CD4-positive, alpha-beta T cell treated with Interleukin-17A for 4 hours (primary cell): Measurements from ENCODE around the gene CADM1.

Experiments used
- DNase-seq: peaks from one replicate; pipeline ENCODE4 v3.0.0-alpha.2; 2020; ENCODE audit warnings: mixed read lengths

The CADM1 gene

DNA sequence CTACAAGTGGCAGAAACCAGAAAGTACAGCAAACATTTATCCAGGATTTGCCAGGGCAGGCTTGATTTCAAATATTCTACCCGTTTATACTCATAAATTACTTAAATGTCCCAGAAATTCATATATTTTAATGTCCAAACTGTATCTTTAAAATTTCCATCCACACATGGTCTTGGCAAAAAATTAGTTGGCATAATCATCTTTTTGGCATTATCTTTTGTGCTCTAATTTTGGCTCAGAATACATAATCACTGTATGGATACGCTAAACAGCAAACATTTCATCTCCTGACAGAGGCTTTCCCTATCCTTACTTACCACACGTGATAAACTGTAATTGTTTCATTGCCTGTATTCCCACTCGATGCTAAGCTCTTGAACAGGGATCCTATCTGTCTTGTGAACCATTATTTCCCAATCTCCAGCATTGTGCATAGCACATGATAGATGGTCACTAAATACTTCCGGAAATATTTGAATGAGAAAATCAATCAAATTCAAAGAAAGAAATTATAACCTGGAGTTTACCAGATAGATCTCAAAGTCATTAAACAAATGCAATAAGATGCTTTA lies 64.2 kb downstream of the CADM1 start:
- no peak for DNase-seq

DNA sequence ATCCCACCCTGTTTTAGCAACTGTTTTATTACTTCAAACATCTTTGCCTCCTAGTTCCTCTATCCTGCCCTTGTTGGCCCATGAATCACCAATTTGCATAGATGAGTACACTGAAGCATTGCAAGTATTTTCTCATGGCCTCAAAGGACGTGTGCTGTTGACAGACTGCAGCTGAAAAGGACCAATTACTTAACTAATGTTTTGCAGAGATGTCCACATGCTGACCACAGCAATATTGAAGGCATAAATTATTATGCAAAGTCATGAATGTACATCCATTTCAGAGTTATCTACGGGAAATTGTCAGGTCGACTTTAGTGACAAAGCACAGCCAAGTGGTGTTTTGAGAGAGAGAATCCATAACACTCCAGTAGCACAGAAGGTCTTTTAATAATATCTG lies 64.8 kb downstream of the CADM1 start:
- no peak for DNase-seq

DNA sequence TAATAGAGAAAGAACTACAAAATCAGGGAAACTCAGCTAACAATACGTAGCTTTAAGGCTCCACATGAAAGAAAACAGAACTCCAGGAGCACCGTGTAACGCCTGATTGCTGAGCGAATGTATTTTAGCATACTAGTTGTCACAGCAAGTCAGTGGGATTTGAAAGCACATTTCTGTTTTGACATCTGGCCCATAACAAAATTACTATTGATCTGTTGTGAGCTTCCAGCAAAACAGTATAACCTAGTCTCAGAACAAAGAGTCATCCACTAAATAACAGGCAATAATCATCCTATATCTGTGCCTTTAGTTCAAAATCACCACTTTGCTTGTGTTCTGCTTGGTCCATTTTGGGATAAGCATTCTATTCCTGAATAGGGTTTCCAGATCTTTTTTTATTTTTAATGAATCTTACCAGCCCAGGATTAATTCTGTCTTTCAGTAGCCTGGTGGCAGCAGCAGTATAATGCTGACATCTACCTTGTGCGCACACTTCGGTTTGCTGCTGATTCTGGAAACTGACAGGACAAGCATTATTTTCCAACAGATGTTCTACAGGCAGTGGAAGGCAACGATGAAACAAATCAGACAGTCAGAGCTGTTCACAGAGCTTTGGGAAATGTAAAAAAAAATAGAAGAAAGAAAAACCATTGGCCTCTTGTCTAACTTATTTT lies 66.2 kb downstream of the CADM1 start:
- no peak for DNase-seq

DNA sequence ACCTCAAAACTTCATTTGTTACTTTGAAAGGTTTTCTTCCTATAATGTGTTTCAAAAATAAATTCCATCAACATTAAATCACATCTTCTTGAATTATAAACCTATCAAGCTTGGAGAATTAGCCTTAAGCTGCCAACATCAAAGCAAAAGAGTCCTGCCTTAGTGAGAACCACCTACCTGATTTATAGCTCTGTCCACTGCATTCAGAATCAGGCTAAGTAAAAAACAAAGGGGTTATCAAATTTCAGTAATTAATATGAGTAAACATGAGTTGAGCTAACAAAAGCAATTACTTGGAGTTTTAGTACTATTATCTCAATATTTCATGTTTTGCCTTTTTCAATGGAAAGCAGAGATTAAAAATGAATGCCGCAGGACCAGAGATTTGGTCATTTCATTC lies 73.9 kb downstream of the CADM1 start:
- DNase-seq = no peak

DNA sequence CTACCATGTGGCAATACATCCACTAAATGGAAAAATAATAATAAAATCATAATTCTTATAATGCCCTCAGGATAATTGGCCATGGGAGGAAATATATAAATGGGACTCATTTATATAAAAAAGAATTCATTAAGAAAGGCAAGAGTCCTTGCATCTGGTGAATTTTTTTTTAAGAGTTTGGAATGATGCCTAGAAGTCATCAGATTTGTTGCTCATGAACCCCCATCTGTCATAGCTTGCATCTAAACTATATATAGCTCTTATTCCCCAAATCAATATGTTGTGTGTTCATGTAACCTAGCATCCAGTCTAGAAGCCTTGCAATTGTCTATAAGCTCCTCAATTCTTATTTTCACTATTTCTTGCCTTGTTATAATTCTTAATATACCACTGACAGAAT lies 75.9 kb downstream of the CADM1 start:
- no peak for DNase-seq

DNA sequence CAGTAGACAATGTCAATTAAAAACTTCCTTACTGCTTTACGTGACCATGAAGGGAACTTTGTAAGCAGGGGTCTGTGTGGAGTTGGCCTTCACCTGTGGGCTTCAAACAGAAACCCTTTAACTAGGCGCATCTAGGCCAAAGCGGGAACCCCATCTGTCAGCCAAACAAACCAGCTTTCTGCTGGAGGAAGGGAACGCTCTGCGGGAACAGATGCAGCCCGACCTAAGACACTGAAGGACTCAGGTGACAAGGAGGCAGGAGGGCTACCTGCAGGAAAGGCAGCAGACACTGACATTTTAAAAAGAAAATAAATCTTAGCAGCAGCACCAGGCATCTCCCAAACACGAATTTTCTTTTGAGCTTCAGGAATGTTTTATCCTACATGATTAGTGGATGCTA lies 78.4 kb downstream of the CADM1 start:
- no peak for DNase-seq

DNA sequence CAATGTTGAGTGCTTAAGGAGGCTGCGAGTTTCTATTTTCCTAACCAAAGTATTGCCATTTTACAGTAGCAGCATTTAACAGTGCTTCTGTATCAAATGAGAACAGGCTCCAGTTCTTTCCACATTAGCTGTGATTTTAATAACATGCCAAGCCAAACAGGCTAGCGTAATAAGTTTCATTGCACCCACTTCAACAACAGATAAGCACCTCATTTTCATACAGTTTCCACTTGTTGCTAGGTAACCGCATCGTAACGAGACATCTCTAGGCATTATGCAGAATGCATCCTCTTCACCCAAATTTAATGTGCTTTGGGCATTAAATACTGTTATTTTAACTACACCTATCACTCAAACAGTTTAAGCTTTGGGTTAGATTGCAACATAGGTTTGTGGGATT lies 79.0 kb downstream of the CADM1 start:
- no peak for DNase-seq

DNA sequence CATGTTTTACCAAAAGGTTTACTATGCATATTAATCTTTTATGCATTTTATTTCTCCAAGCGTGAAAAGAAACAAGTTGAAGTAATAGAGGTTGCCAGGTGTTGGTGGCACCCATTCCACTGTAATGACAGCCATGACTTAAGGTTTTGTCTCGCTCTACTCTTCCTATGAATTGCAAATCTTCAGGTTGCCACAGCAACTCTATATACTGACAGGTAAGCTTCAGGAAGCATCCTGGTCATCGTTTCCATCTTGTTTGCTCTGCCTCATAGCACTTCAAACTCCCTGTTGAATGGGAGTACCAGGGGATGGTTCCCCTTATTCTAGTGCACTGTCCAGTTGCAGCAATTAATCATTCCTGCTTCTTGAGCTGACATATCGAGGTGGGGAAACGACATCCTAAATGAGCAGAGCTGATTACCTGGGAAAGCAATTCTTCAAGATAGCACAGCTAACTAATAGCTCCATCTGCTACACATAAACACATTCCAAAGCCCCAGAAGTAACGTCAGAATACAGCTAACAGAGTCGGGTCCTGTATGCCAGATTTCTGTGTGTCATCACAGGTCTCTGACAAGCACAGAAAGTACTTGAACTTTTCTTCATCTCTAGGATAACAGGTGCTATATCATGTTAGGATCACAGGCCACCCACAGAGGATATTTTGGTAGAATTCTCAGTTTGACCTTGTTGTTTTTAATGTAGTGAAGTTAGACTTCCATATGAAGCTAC lies 80.3 kb downstream of the CADM1 start:
- no peak for DNase-seq

DNA sequence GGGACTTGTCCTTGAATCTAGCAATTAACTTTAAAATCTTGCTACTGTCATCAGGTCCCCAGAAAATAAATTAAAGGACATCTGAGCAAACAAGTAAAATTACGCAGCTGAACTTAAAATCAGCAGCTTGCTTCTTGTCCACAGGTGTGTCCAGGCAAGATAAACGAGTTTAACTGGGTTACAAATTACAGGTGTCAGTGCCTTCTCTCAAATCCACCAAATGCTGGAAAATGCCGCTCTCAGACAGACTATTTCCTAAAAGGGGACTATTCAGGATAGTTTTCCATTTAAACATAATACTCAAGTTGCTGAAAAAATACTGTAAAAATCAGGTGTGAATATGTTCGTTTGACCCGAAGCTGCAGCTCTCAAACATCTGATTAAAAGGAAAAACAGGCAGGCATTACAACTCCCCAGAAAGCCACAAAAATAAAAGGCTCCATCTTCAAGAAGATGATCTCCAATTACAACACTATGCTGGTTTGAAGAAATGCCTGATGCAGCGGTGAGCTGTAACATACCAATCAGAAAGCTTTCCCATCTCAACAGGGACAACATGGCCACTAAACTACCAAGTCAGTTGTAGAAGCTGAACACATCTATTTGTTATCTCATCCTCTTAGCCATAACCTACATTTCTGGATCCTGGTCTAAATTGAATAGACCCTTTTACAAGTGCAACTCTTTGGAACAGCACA lies 82.1 kb downstream of the CADM1 start:
- DNase-seq = no peak

DNA sequence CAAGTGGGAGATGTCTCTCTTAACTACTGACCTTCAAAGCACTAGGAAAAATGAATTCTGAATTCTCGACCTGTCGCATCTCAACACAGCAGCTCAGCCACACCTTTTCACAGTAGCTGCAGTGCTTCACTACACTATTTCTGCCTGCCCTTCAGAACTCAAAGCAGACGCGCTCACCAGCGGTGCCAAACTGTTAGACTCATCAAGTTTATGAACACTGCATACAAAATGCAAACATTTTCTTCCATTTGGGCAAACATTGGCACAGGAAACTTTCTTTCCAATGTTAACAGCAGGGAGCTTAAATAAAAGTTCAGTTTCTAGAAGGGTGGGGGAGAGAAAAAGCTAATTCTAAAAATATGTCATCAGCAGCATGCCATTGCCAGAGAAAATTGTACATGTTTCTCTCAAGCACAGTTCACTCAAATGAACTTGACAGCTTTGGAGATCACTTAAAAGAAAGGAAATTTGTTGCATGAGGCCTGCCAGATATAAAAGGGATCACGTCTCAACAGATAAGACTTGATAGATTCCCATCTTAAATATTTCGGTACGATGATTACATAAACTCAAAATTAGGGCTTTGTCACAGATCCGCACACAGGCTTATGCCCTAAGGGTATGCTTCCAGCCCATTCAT lies 82.7 kb downstream of the CADM1 start:
- DNase-seq = no peak

DNA sequence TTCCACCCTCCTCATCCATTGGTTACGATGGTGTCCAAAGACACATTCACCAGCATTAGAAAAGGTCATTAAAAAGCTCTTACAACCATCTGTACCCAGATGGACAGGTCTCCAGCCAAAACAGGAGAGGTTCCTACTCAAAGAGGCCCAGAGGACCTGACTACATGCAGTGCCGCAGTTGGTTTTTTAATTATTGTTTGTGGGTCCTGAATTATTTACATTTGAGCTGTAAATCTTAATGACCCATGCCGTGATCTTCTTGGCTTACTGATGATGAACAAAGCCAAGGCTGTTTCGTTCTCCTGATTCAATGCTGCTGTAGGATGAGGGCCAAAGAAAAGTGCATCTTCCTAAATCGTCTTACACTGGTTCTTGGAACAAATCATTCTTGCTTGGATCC lies 83.7 kb downstream of the CADM1 start:
- no peak for DNase-seq

DNA sequence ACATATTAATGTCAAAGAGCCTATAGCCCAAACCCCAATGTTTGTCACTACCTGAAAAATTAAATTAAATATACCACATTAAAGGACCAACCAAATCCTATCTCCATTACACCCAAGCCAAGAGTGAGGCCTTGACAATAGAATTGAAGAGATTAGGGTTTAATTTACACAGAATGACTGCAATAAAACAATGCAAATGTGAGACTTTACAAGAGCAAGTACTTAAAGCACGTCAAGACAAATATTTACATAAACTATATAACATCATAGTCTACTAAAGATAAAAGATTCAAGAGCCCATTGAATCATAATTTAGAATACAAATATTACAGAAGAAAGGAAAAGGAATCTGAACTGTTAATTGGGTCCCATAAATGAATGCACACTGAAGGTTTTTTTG lies 85.6 kb downstream of the CADM1 start:
- no peak for DNase-seq

DNA sequence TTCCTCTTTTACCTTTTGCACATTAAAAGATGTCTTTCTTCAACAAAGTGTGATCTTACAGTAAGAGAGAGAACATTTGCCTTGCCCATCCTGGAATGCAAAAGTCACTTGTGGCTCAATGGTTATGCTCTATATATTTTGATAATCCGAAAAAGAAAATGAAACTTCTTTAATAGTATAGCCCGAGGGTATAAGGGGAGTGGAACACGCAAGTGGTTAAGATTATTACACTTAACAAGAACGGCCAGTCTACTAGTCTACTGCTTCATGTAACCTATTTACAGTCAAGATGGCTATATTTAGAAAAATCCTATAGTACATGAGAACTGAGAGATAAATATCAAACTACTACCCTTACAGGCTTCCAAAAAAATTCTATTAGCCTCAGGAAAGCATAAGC lies 86.1 kb downstream of the CADM1 start:
- no peak for DNase-seq

DNA sequence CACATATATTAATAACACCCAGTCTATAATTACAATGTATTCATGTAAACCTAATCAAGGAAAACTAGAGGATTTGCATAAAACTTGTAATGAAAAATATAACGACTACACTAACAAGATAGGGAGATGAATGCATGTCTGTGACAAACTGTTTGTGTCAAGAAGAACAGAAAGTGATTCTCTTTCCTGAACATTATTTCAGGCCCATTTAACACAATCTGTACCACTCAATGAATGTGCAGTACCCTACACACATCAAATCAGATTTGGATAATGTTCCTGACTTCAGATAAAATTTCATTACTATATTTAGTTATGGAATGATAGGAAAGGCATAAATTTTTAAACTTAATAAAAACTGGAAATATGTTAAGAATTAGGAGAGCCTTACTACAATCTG lies 93.1 kb downstream of the CADM1 start:
- DNase-seq = no peak

DNA sequence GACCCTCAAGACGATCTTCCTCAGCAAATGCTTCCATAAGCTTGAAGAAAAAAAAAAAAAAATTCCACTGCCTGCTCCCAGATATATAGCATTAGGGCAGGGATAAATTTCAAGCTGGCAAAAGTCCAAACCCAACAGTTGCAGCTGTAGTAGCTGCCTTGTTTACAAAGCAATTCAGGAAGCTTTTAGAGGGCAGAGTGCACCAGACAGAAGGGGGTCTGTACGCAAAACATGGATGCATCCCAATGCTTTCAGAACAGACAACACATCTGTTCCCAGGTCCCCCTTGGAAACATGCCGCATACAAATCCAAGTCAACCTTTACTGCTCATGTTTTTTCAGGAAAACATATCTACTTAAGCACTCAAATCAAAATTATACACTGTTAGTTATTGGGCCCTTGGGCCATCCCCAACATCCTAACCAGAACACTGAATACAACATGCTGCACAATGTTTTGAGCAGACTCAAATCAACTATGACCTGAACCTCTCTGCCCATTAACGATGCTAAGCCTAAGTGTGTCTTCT lies 94.5 kb downstream of the CADM1 start:
- DNase-seq = no peak

DNA sequence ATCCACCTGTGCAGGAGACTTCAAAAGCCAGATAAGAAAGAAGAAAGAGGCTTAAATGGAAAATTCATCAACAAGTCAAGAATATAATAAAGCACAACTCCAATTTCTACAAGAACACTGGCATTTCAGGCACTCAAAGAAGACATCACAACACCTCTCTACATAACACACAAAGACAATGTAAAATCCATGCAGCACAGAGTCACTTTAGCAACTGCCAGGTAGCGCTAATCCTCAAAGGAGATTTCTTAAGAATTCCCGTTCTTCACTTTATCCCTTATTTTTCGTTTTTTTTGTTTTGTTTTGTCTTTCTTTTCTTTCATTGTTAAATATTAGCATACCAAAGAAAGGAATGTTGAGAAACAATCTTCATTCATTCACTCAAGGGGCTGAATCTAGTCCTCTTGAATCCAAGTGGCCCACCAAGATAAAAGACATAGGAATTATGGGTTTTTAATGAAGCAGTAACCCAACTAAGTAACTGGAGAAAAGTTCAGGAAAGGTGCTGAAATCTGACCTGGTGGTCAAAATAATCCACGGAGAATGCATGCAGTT lies 95.0 kb downstream of the CADM1 start:
- DNase-seq = no peak

DNA sequence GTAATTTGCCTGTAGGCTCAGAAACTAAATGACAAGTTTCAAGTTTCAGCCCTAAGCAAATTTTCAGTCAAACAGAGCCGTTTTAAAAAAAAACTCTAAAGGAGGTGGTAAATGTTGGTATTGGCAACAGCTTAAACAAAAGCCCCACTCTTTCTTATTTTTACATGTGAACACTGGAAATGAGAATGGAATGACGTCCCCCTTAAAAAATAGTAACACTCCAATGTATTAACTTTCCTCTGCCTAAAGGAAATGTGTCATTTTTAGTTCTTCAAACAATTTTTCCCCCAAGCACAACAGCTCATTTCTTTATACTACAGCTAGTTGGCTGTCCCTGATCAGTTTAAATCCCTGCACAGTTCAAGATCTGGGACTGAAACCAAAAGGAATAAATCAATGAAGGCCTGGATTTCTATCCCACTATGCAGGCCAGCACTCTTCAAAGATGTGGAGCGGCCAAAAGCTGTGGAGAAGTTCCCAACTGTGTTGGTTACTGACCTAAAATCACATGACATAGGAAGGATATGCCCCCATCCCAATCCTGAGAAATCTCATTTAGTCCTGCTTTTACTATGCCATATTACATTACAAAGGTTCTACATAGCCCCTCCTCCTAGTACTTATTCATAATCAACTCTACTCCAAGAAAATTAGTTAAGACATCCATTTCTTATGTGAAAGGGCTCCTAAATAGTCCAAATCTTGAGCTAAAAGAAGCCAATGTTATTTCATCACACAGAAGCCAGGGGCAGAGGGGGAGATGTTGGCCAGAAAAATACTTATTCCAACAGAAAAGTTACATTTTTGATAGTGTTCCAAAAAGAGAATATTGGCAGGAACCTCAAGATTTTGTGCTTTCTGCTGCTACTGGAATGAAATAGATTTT lies 95.9 kb downstream of the CADM1 start:
- no peak for DNase-seq

DNA sequence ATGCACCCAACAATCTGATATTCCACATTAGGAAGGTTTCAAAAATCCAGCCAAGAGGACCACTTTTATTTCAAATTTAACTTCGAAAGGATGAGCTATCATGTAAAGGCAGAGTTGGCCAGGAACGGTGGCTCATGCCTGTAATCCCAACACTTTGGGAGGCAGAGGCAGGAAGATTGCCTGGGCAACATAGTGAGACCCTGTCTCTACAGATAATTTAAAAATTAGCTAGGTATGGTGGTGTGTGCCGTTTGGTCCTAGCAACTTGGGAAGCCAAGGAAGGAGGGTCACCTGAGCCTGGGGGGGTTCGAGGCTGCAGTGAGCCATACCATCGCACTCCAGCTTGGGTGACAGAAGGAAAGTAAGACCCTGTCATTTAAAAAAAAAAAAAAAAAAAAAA lies 96.7 kb downstream of the CADM1 start:
- DNase-seq = no peak

DNA sequence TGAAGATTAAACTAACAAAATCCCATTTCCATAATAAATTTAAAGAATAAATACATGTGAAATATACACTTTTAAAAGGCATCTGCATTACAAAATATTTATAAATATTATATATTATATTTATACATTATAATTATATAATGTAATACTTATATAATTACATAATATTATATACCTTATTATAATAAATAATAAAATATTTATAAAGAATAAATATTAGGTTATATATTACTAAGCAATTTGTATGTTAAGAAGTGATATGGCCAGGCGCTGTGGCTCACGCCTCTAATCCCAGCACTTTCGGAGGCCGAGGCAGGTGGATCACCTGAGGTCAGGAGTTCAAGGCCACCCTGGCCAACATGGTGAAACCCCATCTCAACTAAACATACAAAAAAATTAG lies 97.8 kb downstream of the CADM1 start:
- no peak for DNase-seq

DNA sequence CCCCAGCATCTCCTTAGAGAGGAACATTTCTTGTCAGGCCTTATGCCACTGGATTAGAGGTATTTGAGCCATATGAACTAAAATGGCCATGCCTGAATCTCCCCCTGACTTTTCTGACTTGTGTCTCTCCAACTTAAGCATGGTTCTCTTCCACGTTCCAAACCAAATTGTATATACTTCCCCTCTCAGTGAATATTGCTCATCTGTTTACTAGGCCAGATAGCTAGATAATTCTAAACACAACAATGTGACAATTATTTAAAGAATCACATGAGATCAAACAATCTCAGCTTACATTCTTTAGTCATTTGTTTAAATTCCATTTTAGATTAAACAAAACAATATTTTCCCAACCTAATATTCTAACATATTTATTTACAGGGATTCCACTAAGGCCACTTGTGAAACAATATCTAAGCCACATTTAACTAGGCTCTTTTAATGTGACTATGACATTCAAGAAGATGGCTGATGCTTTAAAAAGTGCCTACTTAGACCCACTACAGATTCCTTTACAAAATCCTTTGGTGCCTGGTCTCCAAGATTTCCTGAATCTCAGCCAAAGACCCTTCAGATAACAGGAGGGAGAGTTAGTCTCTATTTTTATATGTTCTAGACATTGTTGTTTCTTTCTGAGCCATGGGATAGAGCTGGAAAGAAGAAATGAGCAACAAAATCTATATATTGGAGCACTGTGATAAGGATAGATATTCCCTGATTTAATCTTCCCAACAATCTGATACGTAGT lies 105.7 kb downstream of the CADM1 start:
- DNase-seq = no peak

DNA sequence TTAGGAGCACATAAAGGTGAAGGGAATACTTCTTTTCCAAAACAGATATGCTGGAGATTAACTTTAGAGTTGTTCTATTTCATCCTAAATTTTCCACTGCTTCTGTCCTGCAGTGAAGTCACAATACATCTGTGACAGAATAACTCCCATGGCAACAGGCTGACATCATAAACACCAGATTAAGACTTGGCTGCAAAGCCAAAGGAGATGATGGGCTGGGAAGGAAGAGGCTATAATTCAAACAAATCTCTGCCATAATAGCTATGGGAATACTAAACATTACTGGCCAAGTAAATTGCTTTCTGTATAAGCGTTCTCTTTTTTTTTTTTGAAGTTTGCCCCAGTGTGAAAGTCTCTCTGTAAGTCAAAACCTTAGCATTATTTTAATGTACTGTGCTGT lies 107.7 kb downstream of the CADM1 start:
- no peak for DNase-seq
